ENCODE data around the gene CFAP45.

DNA sequence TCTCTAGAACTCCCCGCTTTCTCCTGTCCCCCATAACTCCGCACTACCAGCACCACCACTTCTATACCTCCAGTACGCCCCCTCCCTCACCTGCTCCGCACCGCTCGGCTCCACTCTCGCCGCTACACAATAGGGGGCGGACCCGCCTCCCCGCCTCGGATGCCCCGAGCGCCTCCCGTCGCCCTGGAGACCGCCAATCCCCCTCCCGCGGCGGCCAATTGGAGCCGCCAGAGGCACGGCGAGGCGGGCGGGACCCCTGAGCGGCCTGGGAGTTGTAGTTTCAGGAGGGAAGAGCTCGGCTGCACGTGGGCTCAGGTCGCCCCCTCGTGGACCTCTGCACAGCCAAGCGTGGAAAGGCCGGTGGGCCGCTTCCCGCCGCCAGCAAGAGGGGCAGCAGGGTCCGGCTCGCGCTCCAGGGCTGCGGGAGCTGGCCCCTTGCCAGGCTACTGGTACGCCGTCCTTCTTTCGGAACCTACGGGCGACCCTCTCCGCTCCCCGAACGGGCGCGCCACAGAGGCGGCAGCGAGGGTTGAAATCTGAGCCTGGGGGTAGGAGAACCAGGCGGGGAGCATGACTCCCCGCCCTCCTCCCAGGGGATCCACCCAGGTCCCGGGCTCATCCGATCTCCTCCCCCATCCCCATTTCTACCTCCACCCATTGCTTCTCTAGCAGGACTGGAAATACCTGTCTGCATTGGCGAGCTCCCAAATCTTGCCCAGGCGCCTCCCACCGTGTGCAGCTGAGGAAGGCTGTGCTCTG, 45.7 kb upstream of the CFAP45 start, which contains the start of gene IGSF9:
- no peak; the same call in 1 of the 2 replicates for TF ChIP-seq POLR2AphosphoS5 (IDR thresholded peaks at IDR 0.05; ENCODE audit: low read depth, low read length)
- TF ChIP-seq SP2 (IDR thresholded peaks at IDR 0.05; ENCODE audit: low read length) = no peak; the same call in 1 of the 2 replicates
- TF ChIP-seq, protein P1, sequence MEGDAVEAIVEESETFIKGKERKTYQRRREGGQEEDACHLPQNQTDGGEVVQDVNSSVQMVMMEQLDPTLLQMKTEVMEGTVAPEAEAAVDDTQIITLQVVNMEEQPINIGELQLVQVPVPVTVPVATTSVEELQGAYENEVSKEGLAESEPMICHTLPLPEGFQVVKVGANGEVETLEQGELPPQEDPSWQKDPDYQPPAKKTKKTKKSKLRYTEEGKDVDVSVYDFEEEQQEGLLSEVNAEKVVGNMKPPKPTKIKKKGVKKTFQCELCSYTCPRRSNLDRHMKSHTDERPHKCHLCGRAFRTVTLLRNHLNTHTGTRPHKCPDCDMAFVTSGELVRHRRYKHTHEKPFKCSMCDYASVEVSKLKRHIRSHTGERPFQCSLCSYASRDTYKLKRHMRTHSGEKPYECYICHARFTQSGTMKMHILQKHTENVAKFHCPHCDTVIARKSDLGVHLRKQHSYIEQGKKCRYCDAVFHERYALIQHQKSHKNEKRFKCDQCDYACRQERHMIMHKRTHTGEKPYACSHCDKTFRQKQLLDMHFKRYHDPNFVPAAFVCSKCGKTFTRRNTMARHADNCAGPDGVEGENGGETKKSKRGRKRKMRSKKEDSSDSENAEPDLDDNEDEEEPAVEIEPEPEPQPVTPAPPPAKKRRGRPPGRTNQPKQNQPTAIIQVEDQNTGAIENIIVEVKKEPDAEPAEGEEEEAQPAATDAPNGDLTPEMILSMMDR (IDR thresholded peaks at IDR 0.05; ENCODE audit: control extremely low read depth in 1 of 3, insufficient read depth in 1 of 3, low read depth in 1 of 3, low read length in 3 of 3) = peak; percentile 27 to 41 (median 40)
- TF ChIP-seq POLR2A (IDR thresholded peaks at IDR 0.05; ENCODE audit: control extremely low read depth in 1 of 2, low read depth in 2 of 2, low read length in 2 of 2) = peak; percentile 19 to 79
- TF ChIP-seq SUZ12 (IDR thresholded peaks at IDR 0.05; ENCODE audit: low read length) = no peak

Data from H1 (cell line).